SK-N-MC (cell line): ENCODE measurements around the gene CACNA1E.

Experiments
- EZH2 ChIP-seq: fragments of 200-600 bp; sonication (generic); IDR thresholded peaks from one replicate; pipeline ENCODE4 v1.6.1; 2017; ENCODE audit warnings: antibody characterized with exemption
- FOXP2 ChIP-seq: optimal IDR thresholded peaks from 2 replicates; pipeline ENCODE3; 2011; ENCODE audit warnings: mild to moderate bottlenecking, moderate library complexity; ENCODE audit not compliant: insufficient read depth; ENCODE audit errors: extremely low read length, control extremely low read depth
- POLR2AphosphoS5 ChIP-seq: IDR thresholded peaks from 2 replicates; pipeline ENCODE4 v1.6.1; 2012; ENCODE audit warnings: mild to moderate bottlenecking, low read depth, low read length, borderline replicate concordance

GRCh38 chr1:181442181-181442525 lies 41.2 kb upstream of the CACNA1E start:
- no peak for TF ChIP-seq POLR2AphosphoS5
- no peak for TF ChIP-seq EZH2
- no peak for TF ChIP-seq FOXP2
